Ovary (tissue), 9 donors: ENCODE results near the gene UNC5A. TPM values are rescaled to one million over a fixed set of nuclear protein-coding genes. Genes with fewer than 3 reads are reported as not detected.

Experiments used
- DNase-seq, 5 donors: peaks; one replicate each; pipeline ENCODE4 v3.0.0-alpha.2; 2019 to 2020
- H3K27ac ChIP-seq, 2 donors: fragments of 200-600 bp; one replicate each; pipeline versions ENCODE4 v1.5.1 to v1.8.0; 2019 to 2022
- H3K27me3 ChIP-seq: fragments of 200-600 bp; one replicate; pipeline ENCODE4 v1.8.0; 2022
- H3K36me3 ChIP-seq: fragments of 200-600 bp; sonication (generic); one replicate; pipeline ENCODE4 v1.5.1; 2019
- H3K4me1 ChIP-seq: one replicate; pipeline ENCODE4 v1.8.1; 2013; ENCODE audit warnings: mild to moderate bottlenecking, moderate library complexity; ENCODE audit not compliant: insufficient read depth
- H3K4me3 ChIP-seq: fragments of 200-600 bp; sonication (generic); one replicate; pipeline ENCODE4 v1.5.1; 2017
- H3K9me3 ChIP-seq, 2 donors: fragments of 200-600 bp in 1 of 2; sonication (generic) in 1 of 2; one replicate each; pipeline versions ENCODE4 v1.5.1 to v1.8.1; 2013 to 2019; ENCODE audit warnings: mild to moderate bottlenecking in 1 of 2, moderate library complexity in 1 of 2
- EP300 ChIP-seq: sonication (generic); formaldehyde crosslinking; IDR thresholded peaks from one replicate; pipeline ENCODE4 v1.6.1; 2017; ENCODE audit warnings: antibody characterized with exemption
- POLR2A ChIP-seq: fragments of 450-650 bp; IDR thresholded peaks from one replicate; pipeline ENCODE4 v1.6.1; 2017; ENCODE audit warnings: antibody characterized with exemption, mild to moderate bottlenecking, moderate library complexity
- whole genome bisulfite sequencing, 3 donors: extraction: QIAGEN DNeasy Blood & Tissue Kit in 1 of 3; methylation state at CpG; one replicate each; pipeline versions ENCODE4 v1.1.5 to v1.1.7; 2013 to 2017; 5-methylcytosine and 5-hydroxymethylcytosine counted together
- intact Hi-C, 4 donors: fragments of 100-400 bp; cut with DNase I; formaldehyde crosslinking; loops; one replicate each; pipeline versions ENCODE4 v1.11.0 to v1.15.1; 2022 to 2023
- polyA plus RNA-seq, 2 donors: library from polyadenylated mRNA; stranded (reverse); fragments of 200-250 nt in 1 of 2; fragments of 350-450 nt in 1 of 2; fragmentation: Illumina TruSeq in 1 of 2; extraction: RNeasy Lipid Tissue Mini Kit (QIAGEN cat#74804) in 1 of 2; gene quantifications; one replicate each; pipeline ENCODE4 v1.2.3, GENCODE V29; 2013 to 2014
- total RNA-seq, 7 donors: library from RNA; depleted of rRNA in 2 of 7; stranded (reverse); fragments of >200 nt in 2 of 7; fragmentation: NEBNext Ultra II Directional in 3 of 7; extraction: Animal tissue kit (Norgen Biotek cat#: 25700) in 3 of 7; gene quantifications; one replicate each; pipeline versions ENCODE4 v1.1.0 to v1.2.4, GENCODE V29; 2016 to 2023
- TF ChIP-seq, protein P1 (sequence below), 3 donors: fragments of 450-650 bp in 2 of 3; fragments of 200-600 bp in 1 of 3; IDR thresholded peaks; one replicate each; pipeline versions ENCODE4 v1.5.1 to v1.8.0; 2016 to 2022; ENCODE audit warnings: antibody characterized with exemption in 3 of 3, mild to moderate bottlenecking in 1 of 3
- donor health status: DM: no; HTN: no; CAD: no; lungs with moderate emphysema.
- donor health status: DM: no; HTN: no; CAD: no.
- donor health status: Bipolar disorder and iron deficiency.
- donor health status: DM: yes; HTN: yes; CAD: no.
- donor health status: DM: no; HTN: no; CAD: no.
- donor health status: DM: yes; HTN: yes; CAD: no.

Gene UNC5A
- total and polyA plus RNA-seq, 9 donors: 0.08 to 0.82 (median 0.26) TPM; not detected in 1

DNA sequence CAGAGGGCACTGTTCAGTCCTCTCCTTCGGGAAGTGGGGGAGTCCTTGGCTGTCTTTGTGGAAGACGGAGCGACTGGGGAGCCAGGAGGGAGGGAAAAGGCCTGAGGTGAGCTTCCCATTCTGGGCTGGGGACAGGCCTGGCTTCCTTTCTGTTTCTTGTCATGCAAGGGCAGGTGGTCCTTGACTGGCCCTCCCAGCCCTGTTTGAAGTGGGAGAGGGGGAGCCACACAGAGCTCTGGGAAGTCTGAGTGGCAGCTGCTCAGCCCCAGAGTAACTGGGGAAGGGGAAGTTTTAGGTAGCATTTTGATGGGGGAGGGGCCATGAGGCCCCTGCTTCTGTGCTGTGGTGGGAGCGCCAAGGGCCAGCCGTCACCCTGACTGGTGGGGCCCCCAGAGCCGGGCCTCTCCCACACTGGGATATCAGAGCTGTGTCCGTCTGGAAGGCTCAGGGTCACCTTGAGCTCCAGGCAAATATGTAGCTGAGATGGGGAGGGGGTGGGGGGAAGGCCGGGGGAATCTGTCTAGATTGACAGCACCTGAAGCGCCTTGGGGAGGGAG, 6.5 kb downstream of the UNC5A start:
- TF ChIP-seq EP300: no peak
- TF ChIP-seq, protein P1, sequence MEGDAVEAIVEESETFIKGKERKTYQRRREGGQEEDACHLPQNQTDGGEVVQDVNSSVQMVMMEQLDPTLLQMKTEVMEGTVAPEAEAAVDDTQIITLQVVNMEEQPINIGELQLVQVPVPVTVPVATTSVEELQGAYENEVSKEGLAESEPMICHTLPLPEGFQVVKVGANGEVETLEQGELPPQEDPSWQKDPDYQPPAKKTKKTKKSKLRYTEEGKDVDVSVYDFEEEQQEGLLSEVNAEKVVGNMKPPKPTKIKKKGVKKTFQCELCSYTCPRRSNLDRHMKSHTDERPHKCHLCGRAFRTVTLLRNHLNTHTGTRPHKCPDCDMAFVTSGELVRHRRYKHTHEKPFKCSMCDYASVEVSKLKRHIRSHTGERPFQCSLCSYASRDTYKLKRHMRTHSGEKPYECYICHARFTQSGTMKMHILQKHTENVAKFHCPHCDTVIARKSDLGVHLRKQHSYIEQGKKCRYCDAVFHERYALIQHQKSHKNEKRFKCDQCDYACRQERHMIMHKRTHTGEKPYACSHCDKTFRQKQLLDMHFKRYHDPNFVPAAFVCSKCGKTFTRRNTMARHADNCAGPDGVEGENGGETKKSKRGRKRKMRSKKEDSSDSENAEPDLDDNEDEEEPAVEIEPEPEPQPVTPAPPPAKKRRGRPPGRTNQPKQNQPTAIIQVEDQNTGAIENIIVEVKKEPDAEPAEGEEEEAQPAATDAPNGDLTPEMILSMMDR (IDR thresholded peaks at IDR 0.05): no peak
- no peak for TF ChIP-seq POLR2A
- H3K27ac ChIP-seq: no peak overlapping the region
- H3K27me3 ChIP-seq: no peaks in the 10 kb centered on the region
- DNase-seq: no peak
- no peaks in the 10 kb centered on the region for H3K4me1 ChIP-seq
- 23 to 37% (median 27%) methylated on average over 6 to 9 of the region's 9 CpGs for whole genome bisulfite sequencing, 3 donors
- intact Hi-C loops: no loop called here
- H3K4me3 ChIP-seq: no peak overlapping the region
- no peaks in the 10 kb centered on the region for H3K9me3 ChIP-seq
- no peaks in the 10 kb centered on the region for H3K36me3 ChIP-seq

DNA sequence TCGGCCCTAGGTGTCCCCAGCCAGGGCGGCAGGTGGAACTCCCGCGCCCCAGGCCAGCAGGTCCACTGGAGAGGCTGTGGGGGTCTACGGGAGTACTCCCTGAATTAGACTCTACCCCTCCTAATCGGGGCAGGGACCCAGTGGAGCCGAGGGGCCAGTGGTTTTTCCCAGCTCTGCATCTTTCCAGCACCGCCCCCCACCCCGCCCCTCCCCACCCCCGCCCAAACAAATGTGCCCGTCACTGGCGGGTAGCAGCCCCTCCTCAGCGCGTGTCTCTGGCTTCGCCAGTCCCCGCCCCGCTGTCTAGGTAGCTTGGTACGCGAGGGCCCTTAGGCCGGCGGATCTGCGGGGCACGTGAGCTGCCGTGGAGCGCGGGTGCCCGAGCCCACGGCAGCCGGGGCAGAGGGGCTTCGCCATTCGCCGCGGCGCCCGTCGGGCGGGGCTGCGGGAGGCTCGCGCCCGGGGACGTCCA, 7.0 kb downstream of the UNC5A start:
- Histone ChIP-seq H3K27me3 (no peaks in the 10 kb centered on the region), H3K27ac (no peak overlapping the region)

GRCh38 chr5:176817841-176818377, 7.5 kb downstream of the UNC5A start:
- no peaks in the 10 kb centered on the region for H3K9me3 ChIP-seq
- no peak overlapping the region for H3K4me3 ChIP-seq
- no peak for DNase-seq
- 1% methylated on average over 15 to 55 of the region's 55 CpGs for WGBS, 3 donors
- H3K36me3 ChIP-seq: no peaks in the 10 kb centered on the region
- intact Hi-C loops: no loop called here
- H3K4me1 ChIP-seq: no peaks in the 10 kb centered on the region
- TF ChIP-seq POLR2A: no peak
- no peak for TF ChIP-seq EP300
- TF ChIP-seq, protein P1 (IDR thresholded peaks at IDR 0.05): no peak
- no peak overlapping the region for H3K27ac ChIP-seq
- no peaks in the 10 kb centered on the region for H3K27me3 ChIP-seq

More for the DNA sequence above, 7.0 kb downstream of the UNC5A start:
- no peaks in the 10 kb centered on the region for H3K4me1 ChIP-seq
- no peak for DNase-seq
- no peaks in the 10 kb centered on the region for H3K9me3 ChIP-seq
- intact Hi-C loops: no loop called here
- WGBS, 3 donors: 0 to 1% (median 1%) methylated on average over 34 to 42 of the region's 42 CpGs
- TF ChIP-seq POLR2A (no peak), EP300 (no peak)
- TF ChIP-seq, protein P1 (IDR thresholded peaks at IDR 0.05): no peak
- no peaks in the 10 kb centered on the region for H3K36me3 ChIP-seq
- no peak overlapping the region for H3K4me3 ChIP-seq

GRCh38 chr5:176818391-176819098, 8.2 kb downstream of the UNC5A start:
- Histone ChIP-seq H3K36me3 (no peaks in the 10 kb centered on the region), H3K4me3 (no peak overlapping the region), H3K9me3 (no peaks in the 10 kb centered on the region), H3K27me3 (no peaks in the 10 kb centered on the region), H3K4me1 (no peaks in the 10 kb centered on the region), H3K27ac (no peak overlapping the region)
- intact Hi-C loops: no loop called here
- WGBS, 3 donors: 49 to 51% (median 50%) methylated on average over 12 of the region's 12 CpGs
- DNase-seq: no peak
- no peak for TF ChIP-seq EP300
- no peak for TF ChIP-seq POLR2A
- TF ChIP-seq, protein P1 (IDR thresholded peaks at IDR 0.05): no peak
